ENCODE measurements around the gene ZNF841. TPM values are rescaled to one million over a fixed set of nuclear protein-coding genes. Genes with fewer than 3 reads are reported as not detected.
A peak's percentile ranks its signal among the peaks of the same experiment; 100 is the strongest.

Gene ZNF841
- total and polyA plus RNA-seq, 9 of the 15 experiments (the other 6 are each of a cell fraction or from before 2014, with no cell fraction given): 3.1 to 17.1 (median 11.0) TPM

DNA sequence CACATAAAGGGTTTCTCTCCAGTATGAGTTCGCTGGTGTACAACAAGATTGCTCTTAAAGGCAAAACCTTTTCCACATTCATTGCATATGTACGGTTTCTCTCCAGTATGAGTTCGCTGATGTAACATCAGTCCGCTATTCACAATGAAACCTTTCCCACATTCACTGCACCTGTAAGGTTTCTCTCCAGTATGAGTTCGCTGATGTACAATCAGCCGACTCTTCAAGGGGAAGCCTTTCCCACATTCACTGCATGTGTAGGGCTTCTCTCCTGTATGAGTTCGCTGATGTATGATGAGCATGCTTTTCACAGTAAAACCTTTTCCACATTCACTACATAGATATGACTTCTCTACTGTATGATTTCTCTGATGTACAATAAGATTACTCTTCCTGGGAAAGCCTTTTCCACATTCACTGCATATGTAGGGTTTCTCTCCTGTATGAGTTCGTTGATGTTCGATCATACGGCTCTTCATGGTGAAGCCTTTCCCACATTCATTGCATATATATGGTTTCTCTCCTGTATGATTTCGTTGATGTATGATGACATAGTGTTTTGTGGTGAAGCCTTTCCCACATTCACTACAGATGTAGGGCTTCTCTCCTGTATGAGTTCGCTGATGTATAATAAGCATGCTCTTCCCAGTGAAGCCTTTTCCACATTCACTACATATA is 61.4 kb downstream of the ZNF841 start (continued):
- TF ChIP-seq, protein P1, sequence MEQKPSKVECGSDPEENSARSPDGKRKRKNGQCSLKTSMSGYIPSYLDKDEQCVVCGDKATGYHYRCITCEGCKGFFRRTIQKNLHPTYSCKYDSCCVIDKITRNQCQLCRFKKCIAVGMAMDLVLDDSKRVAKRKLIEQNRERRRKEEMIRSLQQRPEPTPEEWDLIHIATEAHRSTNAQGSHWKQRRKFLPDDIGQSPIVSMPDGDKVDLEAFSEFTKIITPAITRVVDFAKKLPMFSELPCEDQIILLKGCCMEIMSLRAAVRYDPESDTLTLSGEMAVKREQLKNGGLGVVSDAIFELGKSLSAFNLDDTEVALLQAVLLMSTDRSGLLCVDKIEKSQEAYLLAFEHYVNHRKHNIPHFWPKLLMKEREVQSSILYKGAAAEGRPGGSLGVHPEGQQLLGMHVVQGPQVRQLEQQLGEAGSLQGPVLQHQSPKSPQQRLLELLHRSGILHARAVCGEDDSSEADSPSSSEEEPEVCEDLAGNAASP (IDR thresholded peaks at IDR 0.05): no peak
- TF ChIP-seq FOXA1 (IDR thresholded peaks at IDR 0.05; ENCODE audit: borderline replicate concordance) (no peak), SMARCA4 (IDR thresholded peaks at IDR 0.05) (no peak), ETV1 (tag; conservative IDR thresholded peaks at IDR 0.05; ENCODE audit: low read depth) (no peak), SMARCE1 (IDR thresholded peaks at IDR 0.05) (no peak), HINFP (tag; conservative IDR thresholded peaks at IDR 0.05; ENCODE audit: low read depth) (no peak), CTCFL (IDR thresholded peaks at IDR 0.05; ENCODE audit: borderline replicate concordance, insufficient read depth, low read depth, low read length, poor library complexity, severe bottlenecking) (no peak), HMG20A (CRISPR knock-in tag; conservative IDR thresholded peaks at IDR 0.05) (no peak), RB1 (IDR thresholded peaks at IDR 0.05; ENCODE audit: low read depth) (no peak)
- TF ChIP-seq, protein P2, sequence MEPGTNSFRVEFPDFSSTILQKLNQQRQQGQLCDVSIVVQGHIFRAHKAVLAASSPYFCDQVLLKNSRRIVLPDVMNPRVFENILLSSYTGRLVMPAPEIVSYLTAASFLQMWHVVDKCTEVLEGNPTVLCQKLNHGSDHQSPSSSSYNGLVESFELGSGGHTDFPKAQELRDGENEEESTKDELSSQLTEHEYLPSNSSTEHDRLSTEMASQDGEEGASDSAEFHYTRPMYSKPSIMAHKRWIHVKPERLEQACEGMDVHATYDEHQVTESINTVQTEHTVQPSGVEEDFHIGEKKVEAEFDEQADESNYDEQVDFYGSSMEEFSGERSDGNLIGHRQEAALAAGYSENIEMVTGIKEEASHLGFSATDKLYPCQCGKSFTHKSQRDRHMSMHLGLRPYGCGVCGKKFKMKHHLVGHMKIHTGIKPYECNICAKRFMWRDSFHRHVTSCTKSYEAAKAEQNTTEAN (CRISPR knock-in tag; IDR thresholded peaks at IDR 0.05): no peak
- TF ChIP-seq, protein P3, sequence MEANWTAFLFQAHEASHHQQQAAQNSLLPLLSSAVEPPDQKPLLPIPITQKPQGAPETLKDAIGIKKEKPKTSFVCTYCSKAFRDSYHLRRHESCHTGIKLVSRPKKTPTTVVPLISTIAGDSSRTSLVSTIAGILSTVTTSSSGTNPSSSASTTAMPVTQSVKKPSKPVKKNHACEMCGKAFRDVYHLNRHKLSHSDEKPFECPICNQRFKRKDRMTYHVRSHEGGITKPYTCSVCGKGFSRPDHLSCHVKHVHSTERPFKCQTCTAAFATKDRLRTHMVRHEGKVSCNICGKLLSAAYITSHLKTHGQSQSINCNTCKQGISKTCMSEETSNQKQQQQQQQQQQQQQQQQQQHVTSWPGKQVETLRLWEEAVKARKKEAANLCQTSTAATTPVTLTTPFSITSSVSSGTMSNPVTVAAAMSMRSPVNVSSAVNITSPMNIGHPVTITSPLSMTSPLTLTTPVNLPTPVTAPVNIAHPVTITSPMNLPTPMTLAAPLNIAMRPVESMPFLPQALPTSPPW (CRISPR knock-in tag; IDR thresholded peaks at IDR 0.05): no peak
- TF ChIP-seq, protein P4, sequence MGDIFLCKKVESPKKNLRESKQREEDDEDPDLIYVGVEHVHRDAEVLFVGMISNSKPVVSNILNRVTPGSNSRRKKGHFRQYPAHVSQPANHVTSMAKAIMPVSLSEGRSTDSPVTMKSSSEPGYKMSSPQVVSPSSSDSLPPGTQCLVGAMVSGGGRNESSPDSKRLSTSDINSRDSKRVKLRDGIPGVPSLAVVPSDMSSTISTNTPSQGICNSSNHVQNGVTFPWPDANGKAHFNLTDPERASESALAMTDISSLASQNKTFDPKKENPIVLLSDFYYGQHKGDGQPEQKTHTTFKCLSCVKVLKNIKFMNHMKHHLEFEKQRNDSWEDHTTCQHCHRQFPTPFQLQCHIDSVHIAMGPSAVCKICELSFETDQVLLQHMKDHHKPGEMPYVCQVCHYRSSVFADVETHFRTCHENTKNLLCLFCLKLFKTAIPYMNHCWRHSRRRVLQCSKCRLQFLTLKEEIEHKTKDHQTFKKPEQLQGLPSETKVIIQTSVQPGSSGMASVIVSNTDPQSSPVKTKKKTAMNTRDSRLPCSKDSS (IDR thresholded peaks at IDR 0.05; ENCODE audit: low read depth, partially characterized antibody): peak; percentile 82
- TF ChIP-seq, protein P5, sequence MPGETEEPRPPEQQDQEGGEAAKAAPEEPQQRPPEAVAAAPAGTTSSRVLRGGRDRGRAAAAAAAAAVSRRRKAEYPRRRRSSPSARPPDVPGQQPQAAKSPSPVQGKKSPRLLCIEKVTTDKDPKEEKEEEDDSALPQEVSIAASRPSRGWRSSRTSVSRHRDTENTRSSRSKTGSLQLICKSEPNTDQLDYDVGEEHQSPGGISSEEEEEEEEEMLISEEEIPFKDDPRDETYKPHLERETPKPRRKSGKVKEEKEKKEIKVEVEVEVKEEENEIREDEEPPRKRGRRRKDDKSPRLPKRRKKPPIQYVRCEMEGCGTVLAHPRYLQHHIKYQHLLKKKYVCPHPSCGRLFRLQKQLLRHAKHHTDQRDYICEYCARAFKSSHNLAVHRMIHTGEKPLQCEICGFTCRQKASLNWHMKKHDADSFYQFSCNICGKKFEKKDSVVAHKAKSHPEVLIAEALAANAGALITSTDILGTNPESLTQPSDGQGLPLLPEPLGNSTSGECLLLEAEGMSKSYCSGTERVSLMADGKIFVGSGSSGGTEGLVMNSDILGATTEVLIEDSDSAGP (CRISPR knock-in tag; IDR thresholded peaks at IDR 0.05): no peak
